B cell (primary cell): Measurements from ENCODE around the gene SLC35A5. TPM values are rescaled to one million over a fixed set of nuclear protein-coding genes. Genes with fewer than 3 reads are reported as not detected.

Experiments
- ATAC-seq: fragments of 200-7000 bp; cut with Tn5 transposase; one replicate; pipeline ENCODE4 v1.10.0; 2021; ENCODE audit warnings: low read depth, mild to moderate bottlenecking, moderate number of reproducible peaks, moderate library complexity
- CTCF ChIA-PET: fragments of 350-600 bp; sonication (Branson Sonifier 250); formaldehyde crosslinking; loops from one replicate; lab custom pipeline; 2021; ENCODE audit warnings: antibody characterized with exemption, inconsistent platforms; lab: Charles Lee
- POLR2A ChIA-PET: fragments of 350-600 bp; sonication (Branson Sonifier 250); formaldehyde crosslinking; loops from one replicate; lab custom pipeline; 2021; ENCODE audit warnings: antibody characterized with exemption; lab: Charles Lee
- DNase-seq: peaks from one replicate; pipeline ENCODE4 v3.0.0; 2013
- H2AFZ ChIP-seq: 2 replicates; pipeline ENCODE4 v1.6.1; 2012; ENCODE audit warnings: mild to moderate bottlenecking, low read depth, low read length; ENCODE audit not compliant: insufficient read depth, poor library complexity, severe bottlenecking
- H3K27ac ChIP-seq, 2 donors: 1 replicate in 1 of 2; 2 replicates in 1 of 2; pipeline ENCODE4 v1.5.1; 2012 to 2013; ENCODE audit warnings: low read length in 2 of 2, mild to moderate bottlenecking in 2 of 2, moderate library complexity in 1 of 2
- H3K27me3 ChIP-seq, 4 experiments: fragments of 200-600 bp in 1 of 4; sonication (generic) in 1 of 4; replicated peaks in 1 of 4; 1 replicate in 2 of 4; 2 replicates in 2 of 4; pipeline versions ENCODE4 v1.6.1 to v1.7.0; 2013 to 2016; ENCODE audit warnings: low read length in 3 of 4, mild to moderate bottlenecking in 2 of 4, mixed read lengths in 1 of 4, moderate library complexity in 1 of 4; ENCODE audit not compliant: insufficient read depth in 4 of 4, control insufficient read depth in 3 of 4; ENCODE audit errors: control extremely low read depth in 1 of 4
- H3K36me3 ChIP-seq, 2 experiments: replicated peaks in 1 of 2; 1 replicate in 1 of 2; 2 replicates in 1 of 2; pipeline versions ENCODE4 v1.6.1 to v1.7.1; 2013; ENCODE audit warnings: low read length in 1 of 2; ENCODE audit not compliant: insufficient read depth in 2 of 2, control insufficient read depth in 1 of 2; ENCODE audit errors: control extremely low read depth in 1 of 2, extremely low read depth in 1 of 2
- H3K4me1 ChIP-seq, 2 donors: fragments of 200-600 bp in 1 of 2; sonication (generic) in 1 of 2; 1 replicate in 1 of 2; 2 replicates in 1 of 2; pipeline versions ENCODE4 v1.5.1 to v1.6.1; 2013 to 2017; ENCODE audit warnings: low read length in 2 of 2; ENCODE audit not compliant: control insufficient read depth in 2 of 2, insufficient read depth in 2 of 2
- H3K4me2 ChIP-seq: replicated peaks from 2 replicates; pipeline ENCODE3; 2012; ENCODE audit warnings: mild to moderate bottlenecking, low read depth, low read length; ENCODE audit not compliant: poor library complexity, severe bottlenecking
- H3K4me3 ChIP-seq, 5 experiments: fragments of 200-600 bp in 1 of 5; sonication (generic) in 1 of 5; 1 replicate in 3 of 5; 2 replicates in 2 of 5; pipeline versions ENCODE4 v1.5.1 to v1.7.0; 2011 to 2016; ENCODE audit warnings: low read length in 4 of 5, mild to moderate bottlenecking in 4 of 5, low read depth in 2 of 5, control low read depth in 1 of 5, moderate library complexity in 1 of 5; ENCODE audit not compliant: insufficient read depth in 1 of 5; ENCODE audit errors: control extremely low read depth in 1 of 5, extremely low read depth in 1 of 5
- H3K79me2 ChIP-seq: fragments of 200-600 bp; sonication (generic); one replicate; pipeline ENCODE4 v1.6.0; 2016; ENCODE audit warnings: low read length; ENCODE audit not compliant: control insufficient read depth, insufficient read depth
- H3K9ac ChIP-seq: fragments of 200-600 bp; sonication (generic); 2 replicates; pipeline ENCODE4 v1.6.1; 2017; ENCODE audit warnings: mild to moderate bottlenecking, low read length, moderate library complexity
- H3K9me3 ChIP-seq, 3 donors: one replicate each; pipeline versions ENCODE4 v1.6.1 to v1.7.1; 2013; ENCODE audit warnings: low read length in 2 of 3; ENCODE audit not compliant: control insufficient read depth in 2 of 3, insufficient read depth in 1 of 3; ENCODE audit errors: control extremely low read depth in 1 of 3
- H4K20me1 ChIP-seq: 2 replicates; pipeline ENCODE4 v1.6.0; 2012; ENCODE audit warnings: mild to moderate bottlenecking, low read length; ENCODE audit not compliant: insufficient read depth, control insufficient read depth, poor library complexity, severe bottlenecking
- H3K27ac Mint-ChIP-seq: one replicate; pipeline ENCODE4 v1.8.0; 2021; ENCODE audit warnings: mixed read lengths
- H3K27me3 Mint-ChIP-seq: one replicate; pipeline ENCODE4 v1.8.0; 2021; ENCODE audit warnings: mixed read lengths
- H3K4me1 Mint-ChIP-seq: one replicate; pipeline ENCODE4 v1.8.0; 2021; ENCODE audit warnings: mixed read lengths
- H3K4me3 Mint-ChIP-seq: one replicate; pipeline ENCODE4 v1.8.0; 2021; ENCODE audit warnings: mixed read lengths
- H3K9me3 Mint-ChIP-seq: one replicate; pipeline ENCODE4 v1.8.0; 2022; ENCODE audit warnings: mixed read lengths; ENCODE audit not compliant: insufficient read depth
- EZH2 ChIP-seq: IDR thresholded peaks from 2 replicates; pipeline ENCODE4 v1.6.1; 2012; ENCODE audit warnings: borderline replicate concordance, low read depth, mild to moderate bottlenecking, moderate library complexity, low read length; ENCODE audit not compliant: insufficient read depth, poor library complexity, severe bottlenecking
- WGBS: methylation state at CpG from one replicate; pipeline ENCODE4 v1.1.5; 2013; ENCODE audit warnings: missing lambda C conversion rate; ENCODE audit not compliant: insufficient coverage; 5-methylcytosine and 5-hydroxymethylcytosine counted together
- intact Hi-C: fragments of 100-400 bp; cut with micrococcal nuclease; formaldehyde crosslinking; loops from one replicate; pipeline ENCODE4 v1.10.0; 2022
- polyA plus RNA-seq: library from polyadenylated mRNA; depleted of rRNA; stranded (reverse); fragments of >200 nt; gene quantifications from 2 replicates; pipeline ENCODE4 v1.2.3, GENCODE V29; 2012
- total RNA-seq, 2 donors: library from RNA; stranded (reverse); fragments of 120-200 nt in 1 of 2; gene quantifications; 1 replicate in 1 of 2; 2 replicates in 1 of 2; pipeline versions ENCODE4 v1.2.3 to v1.2.4, GENCODE V29; 2013 to 2022
- TF ChIP-seq, protein P1 (sequence below): fragments of 200-600 bp; IDR thresholded peaks from one replicate; pipeline ENCODE4 v1.8.0; 2022; ENCODE audit warnings: antibody characterized with exemption, mild to moderate bottlenecking

The SLC35A5 gene
- total and polyA plus RNA-seq, 2 donors (not counting 1 experiment from before 2014, with no cell fraction given): 15.4 to 34.9 TPM

DNA sequence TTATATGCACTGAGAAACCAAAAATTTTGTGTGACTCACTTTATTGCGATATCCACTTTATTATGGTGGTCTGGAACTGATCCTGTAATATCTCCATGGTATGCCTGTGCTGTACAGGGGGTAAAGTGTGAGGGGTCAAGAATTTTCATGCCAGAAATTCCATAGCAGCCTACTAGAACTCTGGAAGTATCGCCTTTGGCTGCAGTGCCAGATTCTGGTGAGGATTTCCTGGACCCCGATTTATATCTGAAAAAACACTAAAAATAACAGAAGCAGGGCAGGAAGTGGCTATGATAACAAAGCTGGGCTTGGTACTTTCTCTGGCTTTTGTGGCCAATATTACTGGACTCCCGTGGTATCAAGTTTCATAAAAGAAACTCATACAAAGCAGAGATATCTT lies 42.7 kb downstream of the SLC35A5 start:
- Histone ChIP-seq H3K4me3 (no peak overlapping the region), H3K27me3 (no peaks in the 10 kb centered on the region), H3K4me1 (no peaks in the 10 kb centered on the region), H4K20me1 (no peaks in the 10 kb centered on the region), H2AFZ (no peak overlapping the region), H3K27ac (no peak overlapping the region), H3K79me2 (no peaks in the 10 kb centered on the region), H3K4me2 (no peak overlapping the region), H3K36me3 (no peaks in the 10 kb centered on the region), H3K9ac (no peak overlapping the region), H3K9me3 (no peaks in the 10 kb centered on the region)
- Mint-ChIP-seq H3K4me1 (peaks cover 7% of the 10 kb centered on the region), H3K27ac (no peak overlapping the region), H3K9me3 (no peaks in the 10 kb centered on the region), H3K27me3 (peaks cover 4% of the 10 kb centered on the region), H3K4me3 (no peak overlapping the region)
- ChIA-PET CTCF (interaction anchor here (0.5 kb wide), 1 partner anchor 311 kb away, joined by 3 read pairs; no protein-coding TSS in a partner anchor), POLR2A (no interaction called here)
- no peak for DNase-seq
- no CpG with 5 or more reads among the region's 4 CpGs for WGBS
- no peak for ATAC-seq
- intact Hi-C loops: no loop called here
- TF ChIP-seq EZH2: no peak
- TF ChIP-seq, protein P1, sequence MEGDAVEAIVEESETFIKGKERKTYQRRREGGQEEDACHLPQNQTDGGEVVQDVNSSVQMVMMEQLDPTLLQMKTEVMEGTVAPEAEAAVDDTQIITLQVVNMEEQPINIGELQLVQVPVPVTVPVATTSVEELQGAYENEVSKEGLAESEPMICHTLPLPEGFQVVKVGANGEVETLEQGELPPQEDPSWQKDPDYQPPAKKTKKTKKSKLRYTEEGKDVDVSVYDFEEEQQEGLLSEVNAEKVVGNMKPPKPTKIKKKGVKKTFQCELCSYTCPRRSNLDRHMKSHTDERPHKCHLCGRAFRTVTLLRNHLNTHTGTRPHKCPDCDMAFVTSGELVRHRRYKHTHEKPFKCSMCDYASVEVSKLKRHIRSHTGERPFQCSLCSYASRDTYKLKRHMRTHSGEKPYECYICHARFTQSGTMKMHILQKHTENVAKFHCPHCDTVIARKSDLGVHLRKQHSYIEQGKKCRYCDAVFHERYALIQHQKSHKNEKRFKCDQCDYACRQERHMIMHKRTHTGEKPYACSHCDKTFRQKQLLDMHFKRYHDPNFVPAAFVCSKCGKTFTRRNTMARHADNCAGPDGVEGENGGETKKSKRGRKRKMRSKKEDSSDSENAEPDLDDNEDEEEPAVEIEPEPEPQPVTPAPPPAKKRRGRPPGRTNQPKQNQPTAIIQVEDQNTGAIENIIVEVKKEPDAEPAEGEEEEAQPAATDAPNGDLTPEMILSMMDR: no peak

DNA sequence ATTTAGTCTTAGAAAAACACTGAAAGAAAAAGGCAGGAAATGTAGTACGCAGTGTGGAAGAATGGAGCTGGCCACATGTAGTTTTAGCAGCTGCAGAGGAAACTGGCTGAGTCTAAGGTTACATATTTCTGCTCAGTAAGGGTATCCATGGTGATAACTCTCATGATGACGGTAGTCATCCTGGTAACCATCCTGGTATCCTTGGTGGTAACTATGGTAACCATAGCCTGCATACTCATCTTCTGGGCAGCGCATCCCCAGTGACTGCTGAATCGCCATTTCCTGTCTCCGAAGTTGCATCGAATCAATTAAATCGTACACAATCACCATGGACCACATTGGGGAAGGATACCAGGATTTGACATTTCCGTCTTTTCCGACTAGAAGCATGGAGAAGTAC lies 43.4 kb downstream of the SLC35A5 start:
- ChIA-PET POLR2A (no interaction called here), CTCF (interaction anchor here (2.6 kb wide), 1 partner anchor 37 kb away, joined by 8 read pairs; no protein-coding TSS in a partner anchor)
- 77% methylated on average over 9 of the region's 9 CpGs for WGBS
- no peaks in the 10 kb centered on the region for H3K9me3 ChIP-seq
- Mint-ChIP-seq H3K4me1 (peaks cover 7% of the 10 kb centered on the region), H3K27ac (no peak overlapping the region), H3K27me3 (peaks cover 4% of the 10 kb centered on the region), H3K4me3 (no peak overlapping the region), H3K9me3 (no peaks in the 10 kb centered on the region)
- H4K20me1 ChIP-seq: no peaks in the 10 kb centered on the region
- H3K4me3 ChIP-seq: no peak overlapping the region
- TF ChIP-seq EZH2: no peak
- TF ChIP-seq, protein P1: no peak
- intact Hi-C loops: no loop called here
- no peak overlapping the region for H2AFZ ChIP-seq
- H3K79me2 ChIP-seq: no peaks in the 10 kb centered on the region
- no peaks in the 10 kb centered on the region for H3K27me3 ChIP-seq
- no peak overlapping the region for H3K27ac ChIP-seq
- no peak overlapping the region for H3K4me2 ChIP-seq
- DNase-seq: no peak
- no peaks in the 10 kb centered on the region for H3K4me1 ChIP-seq
- H3K9ac ChIP-seq: no peak overlapping the region
- no peaks in the 10 kb centered on the region for H3K36me3 ChIP-seq
- ATAC-seq: no peak
